HG03135 (cell line): ENCODE data around the gene QSER1.
A peak's percentile ranks its signal among the peaks of the same experiment; 100 is the strongest.
"Not testable (repeated sequence)": the region's sequence is repeated elsewhere in the genome, so short reads cannot be mapped to it uniquely, and the experiment has no call there.

ENCODE experiments used
- ATAC-seq: cut with Tn5 transposase; IDR thresholded peaks from one replicate; pipeline ENCODE4 v1.9.1; 2021; ENCODE audit warnings: mild to moderate bottlenecking, moderate library complexity; ENCODE audit not compliant: unreplicated experiment

QSER1 gene

GRCh38 chr11:32892355-32893092 lies at the start of gene QSER1:
QSER1 (plus strand) TSS chr11:32892811; CDS start chr11:32893126, 315 bp downstream.
- peak; percentile 64 for ATAC-seq

GRCh38 chr11:32843544-32843943 lies 49.1 kb upstream of the QSER1 start:
- no peak for ATAC-seq

- ATAC-seq, result no peak
These were observed 45.1 kb upstream of the QSER1 start for GRCh38 chr11:32847511-32847910.

GRCh38 chr11:32849761-32850160 lies 42.9 kb upstream of the QSER1 start:
- no peak for ATAC-seq

GRCh38 chr11:32851251-32851650 lies 41.4 kb upstream of the QSER1 start:
- ATAC-seq, result no peak

- ATAC-seq, result no peak
These were observed 40.4 kb upstream of the QSER1 start for GRCh38 chr11:32852207-32852606.

GRCh38 chr11:32855601-32856000 lies 37.0 kb upstream of the QSER1 start:
- no peak for ATAC-seq

GRCh38 chr11:32858731-32859130 lies 33.9 kb upstream of the QSER1 start:
- ATAC-seq, result no peak

- ATAC-seq, result no peak
These were observed 30.6 kb upstream of the QSER1 start for GRCh38 chr11:32861850-32862577.

- ATAC-seq, result no peak
These were observed 28.1 kb upstream of the QSER1 start for GRCh38 chr11:32864555-32864954.

- ATAC-seq, result not testable (repeated sequence)
These were observed 23.9 kb upstream of the QSER1 start for GRCh38 chr11:32868752-32869151.

GRCh38 chr11:32870676-32871075 lies 21.9 kb upstream of the QSER1 start:
- no peak for ATAC-seq

GRCh38 chr11:32874132-32874531 lies 18.5 kb upstream of the QSER1 start:
- no peak for ATAC-seq

- no peak for ATAC-seq
These were observed 11.3 kb upstream of the QSER1 start for GRCh38 chr11:32881286-32881685.

- no peak for ATAC-seq
These were observed 9.2 kb upstream of the QSER1 start for GRCh38 chr11:32883421-32883820.

- ATAC-seq, result no peak
These were observed 8.6 kb upstream of the QSER1 start for GRCh38 chr11:32884023-32884422.

GRCh38 chr11:32884770-32885384 lies 7.7 kb upstream of the QSER1 start:
- no peak for ATAC-seq

GRCh38 chr11:32885556-32885955 lies 7.1 kb upstream of the QSER1 start:
- no peak for ATAC-seq

- no peak for ATAC-seq
These were observed 6.4 kb upstream of the QSER1 start for GRCh38 chr11:32886180-32886579.

- ATAC-seq, result not testable (repeated sequence)
These were observed 4.8 kb upstream of the QSER1 start for GRCh38 chr11:32887707-32888383.

GRCh38 chr11:32888384-32888710 lies 4.3 kb upstream of the QSER1 start:
- not testable (repeated sequence) for ATAC-seq
